Mammary epithelial cell (primary cell): ENCODE measurements around the gene ZNF8.

ENCODE experiments used
- CTCF ChIP-seq, 2 donors: IDR thresholded peaks in 1 of 2; conservative IDR thresholded peaks in 1 of 2; 2 replicates each; pipeline ENCODE4 v1.5.1; 2011 to 2012; ENCODE audit warnings: inconsistent platforms in 2 of 2, low read length in 2 of 2, mild to moderate bottlenecking in 2 of 2, control low read depth in 1 of 2, low read depth in 1 of 2; ENCODE audit not compliant: insufficient read depth in 1 of 2; ENCODE audit errors: extremely low read depth in 1 of 2
- EZH2 ChIP-seq: IDR thresholded peaks from 2 replicates; pipeline ENCODE4 v1.6.1; 2012; ENCODE audit warnings: low read length, inconsistent platforms, borderline replicate concordance

DNA sequence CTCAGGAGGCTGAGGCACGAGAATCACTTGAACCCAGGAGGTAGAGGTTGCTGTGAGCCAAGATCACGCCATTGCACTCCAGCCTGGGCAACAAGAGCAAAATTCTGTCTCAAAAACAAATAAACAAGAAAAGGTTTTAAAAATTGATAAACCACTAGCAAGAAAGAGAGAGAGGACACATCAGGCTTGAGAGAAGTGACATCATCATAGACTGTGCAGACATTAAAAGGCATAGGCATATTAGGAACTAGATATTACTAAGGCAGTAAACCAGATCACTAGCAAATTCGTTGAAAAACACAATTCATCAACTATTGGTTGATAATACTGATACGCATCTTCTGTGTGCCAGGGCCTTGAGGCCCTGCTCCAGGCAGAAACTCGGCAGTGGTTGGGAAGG lies 66.8 kb downstream of the ZNF8 start:
- no peak for TF ChIP-seq CTCF (conservative IDR thresholded peaks at IDR 0.05 in 1 of 2, IDR thresholded peaks at IDR 0.05 in 1 of 2; ENCODE audit: extremely low read depth in 1 of 2, insufficient read depth in 1 of 2, low read depth in 1 of 2, low read length in 2 of 2)
- TF ChIP-seq EZH2, result no peak
